Activated CD8-positive, alpha-beta T cell treated with anti-CD3 and anti-CD28 coated beads, Interleukin-2, amount 10 ng/mL, durations not matched to agents 7 days and 5 days (primary cell): ENCODE results near the gene SEMA3F. TPM values are rescaled to one million over a fixed set of nuclear protein-coding genes. Genes with fewer than 3 reads are reported as not detected.

Source experiments
- ATAC-seq: fragments of 150-1000 bp; cut with Tn5 transposase; one replicate; pipeline ENCODE4 v1.10.0; 2021; ENCODE audit warnings: moderate library complexity
- CTCF ChIA-PET: fragments of 350-600 bp; sonication (Branson Sonifier 250); formaldehyde crosslinking; loops from one replicate; lab custom pipeline; 2021; ENCODE audit warnings: antibody characterized with exemption; lab: Charles Lee
- POLR2A ChIA-PET: fragments of 350-600 bp; sonication (Branson Sonifier 250); formaldehyde crosslinking; loops from one replicate; lab custom pipeline; 2021; ENCODE audit warnings: antibody characterized with exemption; lab: Charles Lee
- DNase-seq: peaks from one replicate; pipeline ENCODE4 v3.0.0-alpha.2; 2020
- H3K27ac Mint-ChIP-seq: one replicate; pipeline ENCODE4 v1.8.0; 2021; ENCODE audit warnings: mild to moderate bottlenecking, mixed read lengths
- H3K27me3 Mint-ChIP-seq: one replicate; pipeline ENCODE4 v1.8.0; 2021; ENCODE audit warnings: low read depth, mixed read lengths
- H3K36me3 Mint-ChIP-seq: one replicate; pipeline ENCODE4 v1.8.0; 2021; ENCODE audit warnings: low read depth, mixed read lengths
- H3K4me1 Mint-ChIP-seq: one replicate; pipeline ENCODE4 v1.8.0; 2021; ENCODE audit warnings: low read depth, mixed read lengths
- H3K4me3 Mint-ChIP-seq: one replicate; pipeline ENCODE4 v1.8.0; 2021; ENCODE audit warnings: mild to moderate bottlenecking, mixed read lengths
- H3K9me3 Mint-ChIP-seq: one replicate; pipeline ENCODE4 v1.8.0; 2022; ENCODE audit warnings: mixed read lengths; ENCODE audit not compliant: insufficient read depth
- total RNA-seq, 2 experiments: library from RNA; stranded (reverse); gene quantifications; one replicate each; pipeline ENCODE4 v1.2.3, GENCODE V29; 2021

SEMA3F gene
- total RNA-seq, 2 experiments from 2014 or later: not detected

DNA sequence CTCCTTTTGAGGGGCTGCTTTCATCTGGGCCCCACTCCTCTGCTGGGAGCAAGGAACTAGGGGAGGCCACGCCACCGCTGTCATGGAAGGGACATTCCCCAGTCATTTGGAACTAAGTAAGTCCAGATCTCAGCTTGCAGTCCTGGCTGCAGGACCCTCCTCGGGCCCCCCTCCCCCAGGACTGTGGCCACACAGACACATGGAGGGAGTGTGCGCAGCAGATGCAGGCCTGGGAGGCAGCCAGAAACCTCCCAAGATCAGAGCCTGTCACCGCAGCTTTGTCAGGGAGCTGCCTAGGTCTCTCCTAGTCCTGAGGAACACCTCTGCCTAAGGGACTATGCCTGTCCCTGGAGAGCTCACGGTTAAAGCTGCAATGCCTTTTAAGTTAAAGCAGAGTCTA is 7.3 kb upstream of the SEMA3F start:
- ChIA-PET CTCF (interaction anchor here (0.9 kb wide), 1 partner anchor 27 kb away, joined by 3 read pairs; no protein-coding TSS in a partner anchor), POLR2A (no interaction called here)
- no peaks in the 10 kb centered on the region for H3K4me1 Mint-ChIP-seq
- DNase-seq (no peak), ATAC-seq (no peak)
- H3K9me3 Mint-ChIP-seq: no peaks in the 10 kb centered on the region
- H3K27ac Mint-ChIP-seq: no peak overlapping the region
- no peak overlapping the region for H3K4me3 Mint-ChIP-seq
- no peaks in the 10 kb centered on the region for H3K36me3 Mint-ChIP-seq
- peaks cover 6% of the 10 kb centered on the region for H3K27me3 Mint-ChIP-seq

DNA sequence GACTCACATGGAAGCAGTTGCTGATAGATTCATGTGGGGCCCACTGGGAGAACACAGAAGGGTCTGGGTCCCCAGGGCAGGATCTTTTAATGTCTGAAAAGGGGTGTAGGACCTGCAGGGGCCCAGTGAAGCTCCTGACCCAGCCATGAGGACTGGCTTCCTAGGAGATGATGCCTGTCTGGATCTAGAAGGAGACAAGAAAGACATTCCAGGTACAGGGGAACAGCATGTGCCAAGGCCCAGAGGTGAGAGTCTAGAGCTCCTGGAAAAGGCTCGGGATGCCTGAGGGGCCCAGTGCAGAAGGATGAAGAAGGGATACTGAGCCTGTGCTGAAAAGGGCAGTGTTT is 4.7 kb upstream of the SEMA3F start:
- no peaks in the 10 kb centered on the region for H3K9me3 Mint-ChIP-seq
- DNase-seq (no peak), ATAC-seq (no peak)
- peaks cover 21% of the 10 kb centered on the region for H3K27me3 Mint-ChIP-seq
- no peaks in the 10 kb centered on the region for H3K36me3 Mint-ChIP-seq
- H3K4me3 Mint-ChIP-seq: no peak overlapping the region
- POLR2A ChIA-PET: no interaction called here
- H3K27ac Mint-ChIP-seq: no peak overlapping the region
- CTCF ChIA-PET: no interaction called here
- H3K4me1 Mint-ChIP-seq: peaks cover 4% of the 10 kb centered on the region

DNA sequence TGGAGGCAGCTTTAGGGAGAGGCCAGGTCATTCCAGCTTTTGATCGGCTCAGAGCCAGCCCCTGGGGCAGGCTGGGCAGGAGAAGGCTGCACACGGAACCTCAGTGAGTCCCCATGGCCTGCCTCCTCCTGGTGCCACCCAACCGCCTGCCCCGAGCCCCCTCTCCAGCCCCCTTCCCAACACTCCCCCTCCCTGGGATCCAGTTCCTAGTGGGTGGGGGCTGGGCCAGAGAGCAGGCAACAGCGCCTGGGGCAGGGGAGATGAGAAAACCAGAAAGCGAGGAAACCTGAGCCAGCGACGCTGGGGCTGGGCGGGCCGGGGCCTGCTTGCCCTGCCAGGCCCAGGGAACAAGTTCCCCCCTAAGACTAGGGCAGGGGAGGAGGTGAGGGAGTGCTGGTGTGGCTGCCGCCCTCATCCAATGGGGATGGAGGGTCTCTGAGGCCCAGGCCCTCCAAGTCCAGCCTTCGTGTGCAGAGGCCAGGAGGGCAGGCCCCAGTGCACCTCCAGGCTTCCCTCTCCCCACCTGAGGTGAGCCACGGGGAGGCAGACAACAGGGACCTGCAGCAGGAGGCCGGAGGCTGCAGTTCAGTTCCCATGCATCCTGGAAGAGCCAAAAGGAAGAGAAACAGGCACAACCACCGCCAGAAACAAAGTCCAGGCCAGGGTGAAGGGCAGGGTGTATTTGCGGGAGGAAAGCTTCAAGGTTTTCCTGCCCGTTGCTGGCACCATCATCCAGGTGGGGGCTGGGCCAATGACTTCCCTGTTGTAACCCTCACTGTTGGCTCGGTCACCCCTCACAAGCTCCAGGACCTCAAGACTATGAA is 4.0 kb upstream of the SEMA3F start:
- ChIA-PET CTCF (interaction anchor here (1.0 kb wide), 1 partner anchor 41 kb away, joined by 3 read pairs; no protein-coding TSS in a partner anchor), POLR2A (no interaction called here)
- Mint-ChIP-seq H3K9me3 (no peaks in the 10 kb centered on the region), H3K36me3 (no peaks in the 10 kb centered on the region), H3K4me3 (no peak overlapping the region), H3K4me1 (peaks cover 4% of the 10 kb centered on the region), H3K27me3 (peaks cover 26% of the 10 kb centered on the region), H3K27ac (no peak overlapping the region)
- DNase-seq (no peak), ATAC-seq (no peak)

DNA sequence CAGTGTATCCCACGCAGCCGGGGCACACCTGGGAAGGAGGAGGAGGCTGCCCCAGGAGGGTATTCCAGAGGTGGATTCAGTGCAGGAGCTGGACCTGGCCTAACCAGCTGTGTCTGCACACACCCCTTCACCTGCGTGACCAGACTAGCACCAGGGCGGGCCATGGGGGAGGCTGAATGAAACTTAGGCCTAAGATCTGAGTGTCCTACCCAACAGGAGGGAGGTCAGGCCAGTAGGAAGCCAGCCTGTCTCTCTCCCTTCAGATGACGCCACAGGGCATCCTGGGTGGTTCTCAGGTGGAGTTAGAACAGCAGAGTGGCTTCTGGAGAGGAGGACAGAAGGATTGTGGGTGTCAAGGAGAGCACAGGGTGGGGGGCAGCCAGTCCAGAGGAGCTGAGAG is 3.4 kb upstream of the SEMA3F start:
- DNase-seq (no peak), ATAC-seq (no peak)
- Mint-ChIP-seq H3K27me3 (peaks cover 33% of the 10 kb centered on the region), H3K36me3 (no peaks in the 10 kb centered on the region), H3K9me3 (no peaks in the 10 kb centered on the region), H3K4me1 (peaks cover 4% of the 10 kb centered on the region), H3K4me3 (no peak overlapping the region), H3K27ac (no peak overlapping the region)
- ChIA-PET POLR2A (no interaction called here), CTCF (interaction anchor here (1.0 kb wide), 1 partner anchor 41 kb away, joined by 3 read pairs; no protein-coding TSS in a partner anchor)

DNA sequence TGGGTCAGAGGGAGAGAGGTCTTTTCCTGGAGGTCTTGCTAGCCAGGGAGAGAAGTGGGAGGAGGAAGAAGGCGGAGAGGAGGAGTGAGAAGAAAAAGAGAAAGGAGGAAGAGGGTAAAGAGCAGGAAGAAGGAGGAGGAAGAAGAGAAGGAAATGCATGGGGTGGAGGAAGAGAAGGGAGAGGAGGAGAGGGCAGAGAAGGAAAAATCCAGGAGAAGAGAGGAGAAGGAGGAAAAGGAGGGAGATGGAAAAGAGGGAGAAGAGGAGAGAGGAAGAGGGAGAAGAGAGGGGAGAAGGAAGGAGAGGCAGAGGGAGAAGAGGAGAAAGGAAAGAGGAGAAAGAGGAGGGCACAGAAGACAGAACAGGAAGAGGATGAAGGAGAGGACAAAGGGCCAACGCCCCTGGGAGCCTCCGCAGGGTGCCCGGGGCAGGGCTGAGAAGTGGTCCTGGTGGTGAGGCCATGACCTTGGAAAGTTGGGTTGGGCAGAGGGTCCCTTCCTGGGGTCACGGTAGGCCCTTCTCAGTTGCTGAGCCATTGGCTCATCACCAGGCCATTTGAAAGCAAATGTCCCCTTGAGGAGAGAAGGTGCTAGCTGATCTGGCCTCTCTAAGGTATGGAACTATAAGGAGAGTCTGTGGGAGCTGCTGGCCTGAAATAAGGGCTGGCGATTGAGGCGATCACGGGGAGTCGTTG is 1.2 kb upstream of the SEMA3F start:
- POLR2A ChIA-PET: no interaction called here
- no peak for ATAC-seq
- Mint-ChIP-seq H3K4me1 (peaks cover 5% of the 10 kb centered on the region), H3K27me3 (peaks cover 41% of the 10 kb centered on the region), H3K36me3 (no peaks in the 10 kb centered on the region), H3K9me3 (no peaks in the 10 kb centered on the region), H3K4me3 (peak overlapping the region; percentile 56), H3K27ac (no peak overlapping the region)
- DNase-seq: no peak
- CTCF ChIA-PET: interaction anchor here (1.3 kb wide), 1 partner anchor 18 kb away, joined by 3 read pairs; no protein-coding TSS in a partner anchor

DNA sequence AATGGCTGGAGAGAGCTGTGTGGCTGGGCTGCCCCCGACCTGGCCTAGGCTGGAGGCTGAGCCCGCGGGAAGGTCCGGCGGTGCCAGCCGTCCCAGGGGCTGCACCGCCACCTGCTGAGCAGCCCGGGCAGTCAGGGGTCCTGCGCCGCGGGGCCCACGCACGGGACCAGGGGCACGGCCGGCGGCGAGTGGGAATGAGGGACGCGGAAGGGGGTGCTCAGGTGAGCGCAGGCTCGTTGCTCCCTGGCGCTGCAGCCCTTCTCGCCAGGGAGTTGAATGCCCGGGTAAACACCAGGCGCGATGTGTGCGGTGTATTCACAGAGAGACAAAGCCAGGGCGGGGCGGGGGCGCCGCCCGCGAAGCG is 666 bp upstream of the SEMA3F start:
- H3K9me3 Mint-ChIP-seq: no peaks in the 10 kb centered on the region
- peaks cover 41% of the 10 kb centered on the region for H3K27me3 Mint-ChIP-seq
- peak overlapping the region; percentile 56 for H3K4me3 Mint-ChIP-seq
- H3K4me1 Mint-ChIP-seq: peaks cover 5% of the 10 kb centered on the region
- CTCF ChIA-PET: interaction anchor here (1.3 kb wide), 1 partner anchor 18 kb away, joined by 3 read pairs; no protein-coding TSS in a partner anchor
- no peak for DNase-seq
- no peak for ATAC-seq
- POLR2A ChIA-PET: no interaction called here
- H3K27ac Mint-ChIP-seq: no peak overlapping the region
- no peaks in the 10 kb centered on the region for H3K36me3 Mint-ChIP-seq

DNA sequence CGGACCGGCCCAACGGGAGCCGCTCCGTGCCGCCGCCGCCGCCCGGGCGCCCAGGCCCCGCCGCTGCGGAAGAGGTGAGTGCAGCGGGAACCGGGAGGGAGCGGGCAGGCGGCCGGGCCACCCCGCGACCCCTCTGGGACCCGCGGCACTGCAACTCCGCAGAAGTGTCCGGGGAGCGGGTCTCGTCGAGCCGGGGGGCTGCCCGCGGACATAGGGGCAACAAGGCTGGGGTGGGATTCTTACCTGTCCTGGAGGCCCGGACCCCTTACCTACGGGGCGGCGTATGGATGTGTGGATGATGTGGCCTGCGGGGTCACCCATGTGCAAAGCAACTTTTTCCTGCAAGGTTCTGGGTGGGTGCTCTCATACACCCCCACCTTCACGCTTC is 361 bp downstream of the SEMA3F start:
- DNase-seq (no peak), ATAC-seq (no peak)
- Mint-ChIP-seq H3K27ac (no peak overlapping the region), H3K27me3 (peaks cover 40% of the 10 kb centered on the region), H3K4me1 (peaks cover 5% of the 10 kb centered on the region), H3K36me3 (no peaks in the 10 kb centered on the region), H3K4me3 (peak overlapping the region; percentile 56), H3K9me3 (no peaks in the 10 kb centered on the region)
- ChIA-PET CTCF (interaction anchor here (1.6 kb wide), 1 partner anchor 37 kb away, joined by 4 read pairs; no protein-coding TSS in a partner anchor), POLR2A (interaction anchor here (1.4 kb wide), 1 partner anchor 18 kb away, joined by 4 read pairs; no protein-coding TSS in a partner anchor)

DNA sequence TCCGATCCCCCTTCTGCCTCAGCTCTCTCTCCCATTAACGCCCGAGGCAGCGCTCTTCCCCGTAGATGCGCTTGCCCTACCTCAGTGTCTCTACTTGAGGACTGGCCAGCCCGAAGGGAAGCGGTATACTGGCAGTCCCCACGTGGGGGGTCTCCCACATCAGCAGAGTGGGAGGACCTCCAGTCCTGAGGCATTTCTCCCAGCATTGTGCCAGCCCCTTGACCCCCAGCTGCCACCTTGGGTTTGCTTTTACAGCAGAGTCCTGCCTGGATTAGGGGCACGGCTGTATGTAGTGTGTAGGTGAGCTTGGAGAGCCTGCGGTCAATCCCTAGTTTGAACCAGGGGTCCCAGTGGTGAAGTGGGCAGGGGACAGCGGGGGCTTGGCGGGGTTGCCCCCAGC is 767 bp downstream of the SEMA3F start:
- peak overlapping the region; percentile 56 for H3K4me3 Mint-ChIP-seq

DNA sequence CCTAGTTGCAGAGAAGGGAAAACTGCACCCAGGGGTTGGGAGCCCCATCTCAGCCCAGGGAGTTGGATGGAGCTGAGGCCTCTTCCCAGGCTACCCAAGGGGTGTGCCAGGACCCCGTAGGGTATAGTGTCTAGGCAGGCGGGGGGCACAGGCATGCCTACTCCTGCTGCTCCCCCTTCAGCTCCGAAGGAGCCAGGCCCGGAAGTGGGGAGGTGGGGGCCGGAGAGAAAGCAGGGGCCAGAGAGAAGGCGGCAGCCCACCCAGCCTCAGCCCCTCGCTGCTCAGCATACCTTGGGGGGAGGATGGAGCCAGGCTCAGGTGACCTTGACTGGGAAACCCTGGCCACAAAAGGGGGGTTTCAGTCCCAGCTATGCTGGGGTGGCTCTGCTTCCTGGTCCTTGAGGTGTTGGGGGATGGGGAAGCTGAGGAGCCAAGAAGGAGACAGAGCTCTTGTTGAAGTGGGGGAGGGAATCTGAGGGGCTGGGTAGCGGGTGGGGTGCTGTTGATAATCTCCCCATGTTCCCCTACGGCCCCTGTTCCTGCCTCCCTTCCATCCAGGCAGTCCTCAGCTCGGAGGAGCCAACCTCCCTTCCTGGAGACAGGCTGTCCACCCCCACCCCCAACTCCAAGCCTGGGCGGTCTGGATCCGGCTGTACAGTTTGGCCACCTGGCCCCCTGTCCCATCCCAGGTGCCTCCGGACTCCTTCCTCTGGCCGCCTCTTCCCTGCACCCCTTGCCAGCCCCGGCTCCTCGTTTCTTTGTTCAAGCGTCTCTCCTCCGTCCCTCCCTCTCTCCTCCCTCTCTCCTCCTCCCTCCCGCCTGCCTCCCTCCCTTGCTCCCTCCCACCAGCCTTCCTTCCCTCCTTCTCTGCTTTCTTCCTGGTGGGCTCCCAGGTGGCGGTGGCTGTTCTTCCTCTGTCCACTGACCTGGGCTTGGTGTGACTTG is 1.7 kb downstream of the SEMA3F start:
- Mint-ChIP-seq H3K9me3 (no peaks in the 10 kb centered on the region), H3K36me3 (no peaks in the 10 kb centered on the region), H3K27me3 (peaks cover 38% of the 10 kb centered on the region), H3K4me3 (no peak overlapping the region), H3K4me1 (peaks cover 5% of the 10 kb centered on the region), H3K27ac (no peak overlapping the region)
- no peak for ATAC-seq
- ChIA-PET POLR2A (interaction anchor here (1.1 to 1.4 kb wide), 2 partner anchors 8 to 16 kb away, joined by 4 read pairs; no protein-coding TSS in a partner anchor), CTCF (interaction anchor here (1.6 kb wide), 1 partner anchor 35 kb away, joined by 4 read pairs; no protein-coding TSS in a partner anchor)
- DNase-seq: no peak

More for the DNA sequence above, 767 bp downstream of the SEMA3F start:
- Mint-ChIP-seq H3K27ac (no peak overlapping the region), H3K36me3 (no peaks in the 10 kb centered on the region), H3K4me1 (peaks cover 5% of the 10 kb centered on the region), H3K9me3 (no peaks in the 10 kb centered on the region), H3K27me3 (peaks cover 38% of the 10 kb centered on the region)
- no peak for DNase-seq
- ChIA-PET CTCF (interaction anchor here (1.6 kb wide), 1 partner anchor 36 kb away, joined by 4 read pairs; no protein-coding TSS in a partner anchor), POLR2A (interaction anchor here (1.1 to 1.4 kb wide), 2 partner anchors 9 to 17 kb away, joined by 4 read pairs; no protein-coding TSS in a partner anchor)
- ATAC-seq: no peak

DNA sequence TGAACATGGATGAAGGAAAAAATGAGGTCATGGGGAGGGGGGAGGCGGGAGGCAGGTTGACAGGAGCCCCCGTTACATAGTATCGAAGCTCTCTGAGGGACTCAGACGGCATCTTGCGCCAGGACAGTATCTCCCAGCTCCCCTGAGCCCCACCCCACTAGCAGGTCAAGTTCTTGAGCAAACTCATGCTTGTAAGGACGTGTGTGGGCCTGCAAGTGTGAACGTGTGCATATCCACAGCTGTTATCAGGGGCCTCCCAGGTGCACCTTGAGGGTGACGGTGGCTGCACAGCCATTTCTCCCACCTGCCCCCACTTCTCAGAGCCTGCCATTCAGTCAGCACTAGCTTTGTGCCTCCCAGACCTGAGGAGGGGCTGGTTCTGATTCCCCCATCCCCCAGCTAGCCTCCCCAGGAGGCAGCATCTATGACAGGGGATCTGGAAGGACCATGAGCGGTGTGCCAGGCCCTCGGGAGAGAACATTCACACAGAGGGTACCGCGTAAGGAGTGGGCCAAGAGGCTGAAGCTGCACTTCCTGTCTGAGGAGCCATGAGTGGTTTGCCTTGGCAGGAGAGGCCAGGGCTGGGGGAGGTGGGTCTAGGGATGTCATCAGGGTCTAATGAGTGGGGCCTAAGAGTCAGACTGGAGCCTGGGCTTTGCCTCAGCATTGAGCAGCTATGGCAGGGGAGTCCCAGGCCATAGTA is 2.9 kb downstream of the SEMA3F start:
- peaks cover 5% of the 10 kb centered on the region for H3K4me1 Mint-ChIP-seq
- H3K27me3 Mint-ChIP-seq: peaks cover 36% of the 10 kb centered on the region
- no peak overlapping the region for H3K4me3 Mint-ChIP-seq
- POLR2A ChIA-PET: no interaction called here
- CTCF ChIA-PET: no interaction called here
- ATAC-seq (no peak), DNase-seq (no peak)
- no peaks in the 10 kb centered on the region for H3K36me3 Mint-ChIP-seq
- no peak overlapping the region for H3K27ac Mint-ChIP-seq
- H3K9me3 Mint-ChIP-seq: no peaks in the 10 kb centered on the region
